ENCODE results near the gene TSR3. TPM values are rescaled to one million over a fixed set of nuclear protein-coding genes. Genes with fewer than 3 reads are reported as not detected.

TSR3 gene
- total and polyA plus RNA-seq, 9 donors = 6.3 to 74.6 (median 40.7) TPM

DNA sequence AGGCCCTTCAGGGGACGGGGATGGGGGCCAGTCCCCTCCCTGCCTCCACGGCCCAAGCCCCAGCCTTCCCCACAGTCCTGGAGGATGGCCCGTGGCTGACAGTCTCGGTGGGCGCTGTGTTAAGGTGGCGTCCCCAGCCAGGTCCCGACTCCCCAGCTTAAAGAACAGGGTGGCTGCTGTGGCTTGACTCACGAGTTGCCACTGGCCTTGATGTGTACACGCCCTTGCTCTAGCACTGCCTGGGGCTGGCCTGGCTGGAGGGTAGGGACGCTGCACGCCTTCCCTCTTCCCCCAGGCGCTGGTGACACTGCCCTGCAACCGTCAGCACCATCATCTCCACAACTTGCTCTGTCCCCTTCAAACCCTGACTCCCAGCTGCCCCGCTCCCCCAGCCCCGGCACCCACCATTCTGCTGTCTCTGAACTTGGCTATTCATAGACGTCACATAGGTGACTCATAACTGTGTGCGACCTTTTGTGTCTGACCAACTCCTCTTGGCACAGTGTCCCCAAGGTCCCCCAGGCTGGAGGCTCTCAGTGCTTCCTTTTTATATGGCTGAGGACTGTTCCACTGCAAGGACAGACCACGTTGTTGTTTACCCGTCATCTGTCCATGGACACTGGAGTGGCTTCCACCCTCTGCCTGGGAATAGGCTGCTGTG lies 6.4 kb upstream of the TSR3 start:
- Histone ChIP-seq H3K27ac (no peak overlapping the region), H3K9me3 (no peaks in the 10 kb centered on the region), H3K4me1 (ENCODE audit: insufficient read depth) (peaks cover 5% of the 10 kb centered on the region), H3K4me3 (no peak overlapping the region), H3K36me3 (no peaks in the 10 kb centered on the region), H3K27me3 (no peaks in the 10 kb centered on the region)
- intact Hi-C loops (cut with DNase I) = no loop called here
- 76 to 82% (median 80%) methylated on average over 19 of the region's 19 CpGs for WGBS, 3 donors
- TF ChIP-seq EP300 (IDR thresholded peaks at IDR 0.05) (no peak), POLR2A (IDR thresholded peaks at IDR 0.05) (no peak), CTCF (IDR thresholded peaks at IDR 0.05) (no peak)
- no peak for DNase-seq

GRCh38 chr16:1356061-1356900 lies 4.6 kb upstream of the TSR3 start:
- DNase-seq = no peak
- Histone ChIP-seq H3K4me1 (ENCODE audit: insufficient read depth) (peaks cover 10% of the 10 kb centered on the region), H3K36me3 (no peaks in the 10 kb centered on the region), H3K9me3 (no peaks in the 10 kb centered on the region), H3K27me3 (no peaks in the 10 kb centered on the region), H3K27ac (no peak overlapping the region), H3K4me3 (no peak overlapping the region)
- intact Hi-C loops (cut with DNase I) = no loop called here
- TF ChIP-seq EP300 (IDR thresholded peaks at IDR 0.05) (no peak), POLR2A (IDR thresholded peaks at IDR 0.05) (no peak), CTCF (IDR thresholded peaks at IDR 0.05) (no peak)
- 63 to 74% (median 67%) methylated on average over 31 to 33 of the region's 33 CpGs for WGBS, 3 donors

- peaks cover 17% of the 10 kb centered on the region for H3K4me1 ChIP-seq (ENCODE audit: insufficient read depth)
- no peak for DNase-seq
- intact Hi-C loops (cut with DNase I) = no loop called here
- 54 to 62% (median 56%) methylated on average over 15 of the region's 15 CpGs for WGBS, 3 donors
- no peak for TF ChIP-seq EP300 (IDR thresholded peaks at IDR 0.05)
- no peaks in the 10 kb centered on the region for H3K27me3 ChIP-seq
- H3K27ac ChIP-seq = no peak overlapping the region
- H3K4me3 ChIP-seq = no peak overlapping the region
- no peaks in the 10 kb centered on the region for H3K36me3 ChIP-seq
- no peaks in the 10 kb centered on the region for H3K9me3 ChIP-seq
Measured at GRCh38 chr16:1355591-1355990, 3.9 kb upstream of the TSR3 start.

GRCh38 chr16:1354815-1355540 lies 3.3 kb upstream of the TSR3 start:
- Histone ChIP-seq H3K27ac (no peak overlapping the region), H3K27me3 (no peaks in the 10 kb centered on the region), H3K9me3 (no peaks in the 10 kb centered on the region), H3K4me3 (no peak overlapping the region), H3K36me3 (no peaks in the 10 kb centered on the region), H3K4me1 (ENCODE audit: insufficient read depth) (peaks cover 18% of the 10 kb centered on the region)
- intact Hi-C loops (cut with DNase I) = no loop called here
- DNase-seq = no peak
- WGBS, 3 donors = 79 to 86% (median 79%) methylated on average over 49 of the region's 49 CpGs
- no peak for TF ChIP-seq CTCF (IDR thresholded peaks at IDR 0.05)
- TF ChIP-seq EP300 (IDR thresholded peaks at IDR 0.05) = no peak
- no peak for TF ChIP-seq POLR2A (IDR thresholded peaks at IDR 0.05)

All from ovary (tissue), 9 donors.